Natural killer cell treated with Interleukin-12 subunit alpha and Interleukin-12 subunit beta and Interleukin-15 and Interleukin-18, amount 100 ng/mL, for 72 hours (primary cell): ENCODE results near the gene AMY1C. TPM values are rescaled to one million over a fixed set of nuclear protein-coding genes. Genes with fewer than 3 reads are reported as not detected.

Experiments
- ATAC-seq, 2 donors: fragments of 150-1000 bp; cut with Tn5 transposase in 1 of 2; sonication (Bioruptor Pico), chemical (Tn5 transposase) in 1 of 2; 2 replicates each; pipeline ENCODE4 v1.10.0; 2021
- DNase-seq: peaks from one replicate; pipeline ENCODE4 v3.0.0; 2022; ENCODE audit warnings: low spot score
- H3K27ac Mint-ChIP-seq, 2 donors: 1 replicate in 1 of 2; 2 replicates in 1 of 2; pipeline ENCODE4 v1.8.0; 2022; ENCODE audit warnings: mixed read lengths in 2 of 2, mild to moderate bottlenecking in 1 of 2, moderate library complexity in 1 of 2
- H3K27me3 Mint-ChIP-seq, 2 donors: 1 replicate in 1 of 2; 2 replicates in 1 of 2; pipeline ENCODE4 v1.8.0; 2022; ENCODE audit warnings: mixed read lengths in 2 of 2
- H3K36me3 Mint-ChIP-seq: one replicate; pipeline ENCODE4 v1.8.0; 2022; ENCODE audit warnings: mixed read lengths
- H3K4me1 Mint-ChIP-seq, 2 donors: 1 replicate in 1 of 2; 2 replicates in 1 of 2; pipeline ENCODE4 v1.8.0; 2022; ENCODE audit warnings: low read depth in 2 of 2, mixed read lengths in 2 of 2, mild to moderate bottlenecking in 1 of 2
- H3K4me3 Mint-ChIP-seq: one replicate; pipeline ENCODE4 v1.8.0; 2022; ENCODE audit warnings: mixed read lengths
- H3K9me3 Mint-ChIP-seq: 2 replicates; pipeline ENCODE4 v1.8.0; 2022; ENCODE audit warnings: mixed read lengths
- total RNA-seq, 2 donors: library from RNA; stranded (reverse); gene quantifications; one replicate each; pipeline ENCODE4 v1.2.3, GENCODE V29; 2022

The AMY1C gene
- total RNA-seq, 2 donors from 2014 or later: not detected

DNA sequence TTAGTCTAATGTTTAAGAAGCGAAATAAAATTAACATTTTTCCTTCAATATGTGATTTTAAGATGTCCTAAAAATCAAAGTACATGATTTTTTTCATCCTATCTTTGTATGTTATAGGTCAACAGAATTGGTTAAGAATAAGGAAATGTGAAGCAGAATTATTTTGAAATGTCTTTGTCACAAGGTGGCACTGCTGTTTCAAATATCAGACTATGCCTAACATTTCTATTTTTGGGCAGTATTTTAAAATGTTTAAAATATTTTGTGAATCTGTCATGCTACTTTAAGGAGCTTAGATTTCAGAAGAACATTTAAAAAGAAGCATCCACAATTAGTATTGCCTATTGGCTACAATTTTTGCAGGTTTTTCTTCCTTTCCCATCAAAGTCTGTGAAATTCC lies 38.7 kb downstream of the AMY1C start:
- Mint-ChIP-seq H3K36me3 (no peaks in the 10 kb centered on the region), H3K27me3 (no peaks in the 10 kb centered on the region), H3K4me3 (no peak overlapping the region), H3K4me1 (no peaks in the 10 kb centered on the region), H3K27ac (no peak overlapping the region), H3K9me3 (peaks cover 12% of the 10 kb centered on the region)
- no peak for DNase-seq
- ATAC-seq: no peak

DNA sequence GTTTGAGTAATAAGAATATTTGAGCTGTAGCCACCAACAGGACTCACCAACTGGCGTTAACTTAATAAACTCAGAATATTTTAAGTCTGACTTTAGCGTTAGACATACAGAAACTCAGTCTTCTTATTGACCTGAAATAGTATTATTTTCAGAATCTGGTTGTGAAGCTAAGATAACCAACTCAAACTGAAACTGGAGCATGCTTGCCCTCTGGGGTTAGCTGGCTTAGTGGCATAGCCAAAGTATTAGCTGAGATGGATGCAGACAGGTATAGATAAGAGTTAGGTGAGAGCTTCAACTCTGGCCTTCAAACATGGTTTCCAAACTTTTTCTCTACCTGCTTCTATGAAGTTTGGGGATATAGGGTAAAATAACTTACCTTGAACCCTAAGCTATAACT lies 40.5 kb downstream of the AMY1C start:
- Mint-ChIP-seq H3K4me3 (no peak overlapping the region), H3K4me1 (no peaks in the 10 kb centered on the region), H3K27ac (no peak overlapping the region), H3K27me3 (no peaks in the 10 kb centered on the region), H3K36me3 (no peaks in the 10 kb centered on the region), H3K9me3 (peaks cover 12% of the 10 kb centered on the region)
- ATAC-seq (no peak), DNase-seq (no peak)

Other genes starting within 250 kb of the AMY1C start
- gene RNPC3, start 224.2 kb upstream of the AMY1C start, total RNA-seq: 10 to 100 TPM; 15.7 to 16.8 TPM
- 1 to 10 TPM; 2.8 to 4.2 TPM for gene AMY2B, start 178.3 kb upstream of the AMY1C start, total RNA-seq
- gene AMY2A, start 132.5 kb upstream of the AMY1C start, total RNA-seq: not detected
- not detected for gene AMY1A, start 94.1 kb upstream of the AMY1C start, total RNA-seq
- gene AMY1B, start 53.7 kb upstream of the AMY1C start, total RNA-seq: not detected